Effector CD8-positive, alpha-beta T cell (primary cell): ENCODE data around the gene RSL1D1.
A peak's percentile ranks its signal among the peaks of the same experiment; 100 is the strongest.
"Not testable (repeated sequence)": the region's sequence is repeated elsewhere in the genome, so short reads cannot be mapped to it uniquely, and the experiment has no call there.

Source experiments
- DNase-seq: peaks from one replicate; lab custom pipeline; 2025; lab: John Stamatoyannopoulos, UW

The RSL1D1 gene

GRCh38 chr16:11797166-11797956 is 54.0 kb downstream of the RSL1D1 start, which contains the start of gene ZC3H7A:
Gene ZC3H7A (minus strand): TSS chr16:11797258. CDS start chr16:11782354, 14,904 bp downstream.
- peak; percentile 87 for DNase-seq

DNA sequence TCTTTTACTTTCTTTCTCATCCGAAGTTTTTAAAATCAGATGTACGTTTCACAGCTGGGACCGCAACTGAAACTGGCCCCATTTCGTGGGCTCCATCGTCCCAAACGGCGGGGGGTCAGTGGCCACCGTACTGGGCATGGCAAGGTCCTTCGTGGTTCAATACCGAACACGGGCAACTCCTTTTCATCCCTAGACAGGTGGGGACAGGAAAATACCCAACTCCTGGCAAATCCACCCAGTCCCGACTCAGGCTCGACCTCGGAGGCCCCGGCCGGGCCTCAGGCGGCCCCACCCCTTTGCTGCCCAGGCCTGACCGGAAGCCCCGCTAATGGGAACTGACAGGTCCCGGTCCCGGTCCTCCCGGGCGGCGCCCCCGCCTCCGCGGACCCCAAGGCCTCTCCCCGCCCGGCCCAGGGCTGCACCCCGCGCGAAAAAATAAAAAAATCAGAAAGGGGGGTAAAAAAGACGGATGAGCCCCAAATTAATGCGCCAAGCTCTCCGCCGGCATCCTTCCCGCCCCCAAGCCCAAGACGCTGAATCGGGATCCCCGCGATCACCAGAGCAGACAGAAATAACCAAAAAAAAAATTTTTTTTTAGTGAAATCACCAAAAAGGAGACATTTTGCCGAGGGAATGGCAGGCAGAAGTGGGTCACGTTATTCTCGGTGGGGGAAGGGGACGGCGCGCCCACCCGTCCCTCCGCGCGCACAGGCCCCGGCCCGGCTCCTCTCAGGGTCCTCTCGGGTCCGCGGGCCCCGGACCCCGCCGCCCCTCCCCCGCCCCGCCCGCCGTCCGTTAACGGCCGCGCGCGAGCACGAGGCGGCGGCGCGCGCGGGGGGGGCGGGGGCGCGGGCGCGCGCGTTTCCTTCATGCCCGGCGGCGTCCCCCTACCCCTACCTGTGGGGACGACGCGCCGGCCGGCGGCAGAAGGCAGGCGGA is 54.8 kb downstream of the RSL1D1 start:
- DNase-seq = peak; percentile 16

DNA sequence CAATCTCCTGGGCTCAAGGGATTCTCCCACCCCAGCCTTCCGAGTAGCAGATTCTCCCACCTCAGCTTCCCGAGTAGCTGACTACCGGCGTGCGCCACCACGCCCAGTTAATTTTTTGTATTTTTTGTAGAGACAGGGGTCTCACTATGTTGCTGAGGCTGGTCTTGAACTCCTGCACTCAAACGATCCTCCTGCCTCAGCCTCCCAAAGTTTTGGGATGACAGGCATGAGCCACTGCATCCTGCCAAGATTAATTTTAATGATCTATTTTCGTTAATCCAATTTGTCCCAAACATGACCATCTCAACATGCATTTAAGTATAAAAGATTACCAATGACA is 55.5 kb downstream of the RSL1D1 start:
- no peak for DNase-seq

GRCh38 chr16:11794996-11795886 is 56.1 kb downstream of the RSL1D1 start:
- DNase-seq = no peak

- no peak for DNase-seq
These were observed 56.9 kb downstream of the RSL1D1 start for GRCh38 chr16:11794447-11794846.

DNA sequence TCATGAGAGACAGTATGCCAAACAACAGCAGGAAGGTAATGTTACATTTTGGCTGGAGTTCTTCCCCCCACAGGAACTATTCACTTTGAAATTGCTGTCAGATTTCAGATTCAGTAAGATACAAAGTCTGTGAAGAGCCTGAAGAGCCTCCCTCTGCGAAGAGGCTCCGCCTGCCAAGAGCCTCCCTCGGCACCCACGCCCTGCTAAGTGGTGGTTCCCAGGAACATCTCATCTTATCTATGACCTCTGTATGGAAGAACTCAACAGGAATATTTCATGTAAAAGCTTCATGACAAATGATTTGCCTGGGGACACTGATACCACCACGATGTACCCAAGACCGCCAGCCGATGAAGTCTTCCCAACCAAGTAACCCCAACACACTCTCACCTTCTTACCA is 57.5 kb downstream of the RSL1D1 start:
- DNase-seq = no peak

DNA sequence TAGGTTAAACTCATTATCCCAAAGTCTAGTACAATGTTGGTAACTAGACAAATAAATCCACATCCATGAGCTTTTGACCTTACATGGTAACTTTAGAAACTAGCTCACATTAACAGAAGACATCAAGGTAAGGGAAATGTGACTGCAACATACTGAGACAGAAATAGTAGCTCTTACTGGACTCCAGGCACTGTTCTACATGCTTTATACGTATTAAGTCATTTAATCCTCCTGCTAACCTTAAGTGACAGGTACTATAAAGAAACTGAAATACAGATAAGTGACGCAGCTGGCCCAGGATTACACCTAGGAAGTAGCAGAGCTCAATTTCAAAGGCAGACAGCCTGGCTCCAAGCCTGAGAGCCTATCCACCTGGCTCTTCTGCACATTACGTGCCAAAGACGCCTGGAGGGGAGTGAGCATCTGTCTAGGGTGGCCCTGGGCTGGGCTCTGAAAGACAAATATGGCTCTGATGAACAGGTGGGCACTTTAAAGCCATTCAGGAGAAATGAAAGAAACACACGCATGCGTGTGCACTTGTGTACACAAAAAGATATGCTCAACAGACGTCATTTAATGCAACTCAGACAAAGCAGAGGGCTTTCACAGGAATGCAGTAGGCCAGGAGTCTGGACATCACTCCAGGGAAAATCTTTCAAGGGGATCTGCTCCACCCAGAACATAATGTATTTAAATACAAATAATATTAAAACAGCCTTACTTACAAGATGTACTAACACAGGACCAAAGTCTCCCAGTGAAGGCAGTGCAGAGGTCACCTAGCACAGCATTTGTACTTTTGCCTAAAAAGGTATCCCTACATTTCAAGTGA is 58.7 kb downstream of the RSL1D1 start:
- DNase-seq = no peak

DNA sequence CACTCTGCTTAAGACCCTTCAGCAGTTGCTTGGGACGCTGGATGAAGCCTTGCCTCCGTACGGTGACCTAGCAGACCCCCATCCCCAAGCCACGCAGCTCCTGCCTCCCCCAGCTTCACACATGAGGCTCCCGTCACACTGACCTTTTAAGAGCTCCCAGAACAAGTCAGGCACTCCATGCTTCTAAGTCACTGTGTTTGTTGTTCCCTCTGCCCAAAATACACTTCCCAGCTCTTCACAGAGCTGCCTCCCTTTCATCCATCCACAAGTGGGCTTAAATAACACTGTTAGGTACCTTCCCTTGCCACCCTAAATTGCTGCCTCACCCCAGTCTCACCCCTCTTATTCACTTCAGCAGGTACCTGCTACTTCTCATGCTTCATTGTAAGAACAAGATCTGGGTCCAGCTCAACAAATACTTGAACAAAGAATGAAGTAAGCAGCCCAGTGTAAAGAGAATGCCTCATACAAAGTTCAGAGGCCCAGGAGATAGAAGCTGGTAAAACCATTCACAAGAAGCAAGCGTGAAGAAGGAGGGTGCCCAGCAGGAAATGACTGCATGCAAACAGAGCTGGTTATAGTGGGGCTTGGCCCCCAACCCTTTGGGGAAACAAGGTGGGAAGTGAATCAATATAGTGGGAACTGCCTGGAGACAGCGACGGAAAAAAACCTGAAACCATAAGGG is 60.1 kb downstream of the RSL1D1 start:
- no peak for DNase-seq

- no peak for DNase-seq
These were observed 62.4 kb downstream of the RSL1D1 start for GRCh38 chr16:11788914-11789313.

- DNase-seq = not testable (repeated sequence)
These were observed 66.3 kb downstream of the RSL1D1 start for GRCh38 chr16:11784980-11785599.

- not testable (repeated sequence) for DNase-seq
These were observed 67.0 kb downstream of the RSL1D1 start for GRCh38 chr16:11784381-11784780.

DNA sequence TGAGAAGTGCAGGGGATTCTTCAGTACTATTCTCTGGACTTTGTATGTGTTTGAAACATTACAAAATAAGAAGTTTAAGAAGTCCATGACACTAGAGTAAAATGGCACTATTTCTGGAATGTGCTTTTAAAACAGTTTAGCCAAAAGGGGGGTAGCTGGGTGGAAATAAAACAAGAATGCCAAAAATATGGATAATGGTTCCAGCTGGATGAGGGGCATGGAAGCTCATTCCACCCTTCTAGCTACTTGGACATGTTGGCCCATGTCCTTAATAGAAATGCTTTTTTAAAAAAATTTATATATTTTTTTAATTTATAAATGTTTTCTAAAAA is 67.3 kb downstream of the RSL1D1 start:
- DNase-seq = no peak
